H1 (cell line): ENCODE results near the gene THBS4. TPM values are rescaled to one million over a fixed set of nuclear protein-coding genes. Genes with fewer than 3 reads are reported as not detected.

Experiments
- EP300 ChIP-seq, 2 experiments: IDR thresholded peaks; 1 replicate in 1 of 2; 2 replicates in 1 of 2; pipeline ENCODE4 v1.6.1; 2011 to 2012; ENCODE audit warnings: low read depth in 2 of 2, low read length in 2 of 2, mild to moderate bottlenecking in 2 of 2, borderline replicate concordance in 1 of 2, inconsistent platforms in 1 of 2, moderate library complexity in 1 of 2
- KDM5A ChIP-seq: fragments of 200-600 bp; IDR thresholded peaks from 2 replicates; pipeline ENCODE4 v1.7.1; 2012; ENCODE audit warnings: mild to moderate bottlenecking, low read length, inconsistent platforms, mixed read lengths
- NANOG ChIP-seq: IDR thresholded peaks from 2 replicates; pipeline ENCODE4 v1.6.1; 2011; ENCODE audit warnings: low read length, low read depth, mild to moderate bottlenecking, inconsistent platforms; ENCODE audit not compliant: insufficient read depth, poor library complexity, severe bottlenecking
- POLR2A ChIP-seq, 2 experiments: IDR thresholded peaks; 1 replicate in 1 of 2; 2 replicates in 1 of 2; pipeline ENCODE4 v1.6.1; 2011; ENCODE audit warnings: low read depth in 2 of 2, low read length in 2 of 2, mild to moderate bottlenecking in 2 of 2; ENCODE audit errors: control extremely low read depth in 1 of 2
- polyA plus RNA-seq, 7 experiments: library from polyadenylated mRNA; depleted of rRNA in 3 of 7; stranded (reverse) in 5 of 7; unstranded in 2 of 7; fragments of >200 nt in 5 of 7; fragments of 200-250 nt in 2 of 7; gene quantifications; 1 replicate in 5 of 7; 2 replicates in 1 of 7; 4 replicates in 1 of 7; pipeline versions ENCODE4 v1.2.1 to v1.2.3, GENCODE V29; 2011 to 2013; ENCODE audit warnings: missing spikeins in 2 of 7, mixed read lengths in 2 of 7
- total RNA-seq: library from RNA; stranded (reverse); fragmentation: NEBNext Ultra II Directional; extraction: Animal tissue kit (Norgen Biotek cat#: 25700); gene quantifications from 2 replicates; pipeline ENCODE4 v1.2.1, GENCODE V29; 2021
- TF ChIP-seq, protein P1 (sequence below): fragments of 300-600 bp; sonication (generic); IDR thresholded peaks from 2 replicates; pipeline ENCODE4 v1.7.1; 2012; ENCODE audit warnings: low read length, moderate library complexity, mild to moderate bottlenecking, inconsistent platforms; ENCODE audit not compliant: insufficient replicate concordance

THBS4 gene
- total and polyA plus RNA-seq, 2 of the 8 experiments (the other 6 are each of a cell fraction or from before 2014, with no cell fraction given), result 12.8 to 25.4 TPM

DNA sequence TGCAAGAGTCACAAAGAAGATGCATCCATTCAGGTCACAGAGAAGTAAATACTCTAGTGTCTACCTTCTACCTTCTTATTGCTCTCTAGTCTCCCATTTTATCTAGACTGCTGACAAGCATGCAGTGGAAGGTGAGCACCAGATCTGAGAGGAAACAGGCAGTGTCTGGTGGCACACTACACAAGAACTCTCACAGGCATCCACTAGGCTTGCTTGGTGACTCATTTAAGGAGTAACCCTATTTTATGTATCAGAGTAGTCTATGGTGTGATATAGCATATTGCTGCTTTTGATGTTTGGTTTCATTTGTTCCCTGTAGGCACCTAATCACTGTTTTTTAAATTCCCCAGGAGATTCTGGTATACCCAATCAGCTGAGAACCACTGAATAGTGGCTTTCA lies 1.6 kb upstream of the THBS4 start (continued):
- TF ChIP-seq, protein P1, sequence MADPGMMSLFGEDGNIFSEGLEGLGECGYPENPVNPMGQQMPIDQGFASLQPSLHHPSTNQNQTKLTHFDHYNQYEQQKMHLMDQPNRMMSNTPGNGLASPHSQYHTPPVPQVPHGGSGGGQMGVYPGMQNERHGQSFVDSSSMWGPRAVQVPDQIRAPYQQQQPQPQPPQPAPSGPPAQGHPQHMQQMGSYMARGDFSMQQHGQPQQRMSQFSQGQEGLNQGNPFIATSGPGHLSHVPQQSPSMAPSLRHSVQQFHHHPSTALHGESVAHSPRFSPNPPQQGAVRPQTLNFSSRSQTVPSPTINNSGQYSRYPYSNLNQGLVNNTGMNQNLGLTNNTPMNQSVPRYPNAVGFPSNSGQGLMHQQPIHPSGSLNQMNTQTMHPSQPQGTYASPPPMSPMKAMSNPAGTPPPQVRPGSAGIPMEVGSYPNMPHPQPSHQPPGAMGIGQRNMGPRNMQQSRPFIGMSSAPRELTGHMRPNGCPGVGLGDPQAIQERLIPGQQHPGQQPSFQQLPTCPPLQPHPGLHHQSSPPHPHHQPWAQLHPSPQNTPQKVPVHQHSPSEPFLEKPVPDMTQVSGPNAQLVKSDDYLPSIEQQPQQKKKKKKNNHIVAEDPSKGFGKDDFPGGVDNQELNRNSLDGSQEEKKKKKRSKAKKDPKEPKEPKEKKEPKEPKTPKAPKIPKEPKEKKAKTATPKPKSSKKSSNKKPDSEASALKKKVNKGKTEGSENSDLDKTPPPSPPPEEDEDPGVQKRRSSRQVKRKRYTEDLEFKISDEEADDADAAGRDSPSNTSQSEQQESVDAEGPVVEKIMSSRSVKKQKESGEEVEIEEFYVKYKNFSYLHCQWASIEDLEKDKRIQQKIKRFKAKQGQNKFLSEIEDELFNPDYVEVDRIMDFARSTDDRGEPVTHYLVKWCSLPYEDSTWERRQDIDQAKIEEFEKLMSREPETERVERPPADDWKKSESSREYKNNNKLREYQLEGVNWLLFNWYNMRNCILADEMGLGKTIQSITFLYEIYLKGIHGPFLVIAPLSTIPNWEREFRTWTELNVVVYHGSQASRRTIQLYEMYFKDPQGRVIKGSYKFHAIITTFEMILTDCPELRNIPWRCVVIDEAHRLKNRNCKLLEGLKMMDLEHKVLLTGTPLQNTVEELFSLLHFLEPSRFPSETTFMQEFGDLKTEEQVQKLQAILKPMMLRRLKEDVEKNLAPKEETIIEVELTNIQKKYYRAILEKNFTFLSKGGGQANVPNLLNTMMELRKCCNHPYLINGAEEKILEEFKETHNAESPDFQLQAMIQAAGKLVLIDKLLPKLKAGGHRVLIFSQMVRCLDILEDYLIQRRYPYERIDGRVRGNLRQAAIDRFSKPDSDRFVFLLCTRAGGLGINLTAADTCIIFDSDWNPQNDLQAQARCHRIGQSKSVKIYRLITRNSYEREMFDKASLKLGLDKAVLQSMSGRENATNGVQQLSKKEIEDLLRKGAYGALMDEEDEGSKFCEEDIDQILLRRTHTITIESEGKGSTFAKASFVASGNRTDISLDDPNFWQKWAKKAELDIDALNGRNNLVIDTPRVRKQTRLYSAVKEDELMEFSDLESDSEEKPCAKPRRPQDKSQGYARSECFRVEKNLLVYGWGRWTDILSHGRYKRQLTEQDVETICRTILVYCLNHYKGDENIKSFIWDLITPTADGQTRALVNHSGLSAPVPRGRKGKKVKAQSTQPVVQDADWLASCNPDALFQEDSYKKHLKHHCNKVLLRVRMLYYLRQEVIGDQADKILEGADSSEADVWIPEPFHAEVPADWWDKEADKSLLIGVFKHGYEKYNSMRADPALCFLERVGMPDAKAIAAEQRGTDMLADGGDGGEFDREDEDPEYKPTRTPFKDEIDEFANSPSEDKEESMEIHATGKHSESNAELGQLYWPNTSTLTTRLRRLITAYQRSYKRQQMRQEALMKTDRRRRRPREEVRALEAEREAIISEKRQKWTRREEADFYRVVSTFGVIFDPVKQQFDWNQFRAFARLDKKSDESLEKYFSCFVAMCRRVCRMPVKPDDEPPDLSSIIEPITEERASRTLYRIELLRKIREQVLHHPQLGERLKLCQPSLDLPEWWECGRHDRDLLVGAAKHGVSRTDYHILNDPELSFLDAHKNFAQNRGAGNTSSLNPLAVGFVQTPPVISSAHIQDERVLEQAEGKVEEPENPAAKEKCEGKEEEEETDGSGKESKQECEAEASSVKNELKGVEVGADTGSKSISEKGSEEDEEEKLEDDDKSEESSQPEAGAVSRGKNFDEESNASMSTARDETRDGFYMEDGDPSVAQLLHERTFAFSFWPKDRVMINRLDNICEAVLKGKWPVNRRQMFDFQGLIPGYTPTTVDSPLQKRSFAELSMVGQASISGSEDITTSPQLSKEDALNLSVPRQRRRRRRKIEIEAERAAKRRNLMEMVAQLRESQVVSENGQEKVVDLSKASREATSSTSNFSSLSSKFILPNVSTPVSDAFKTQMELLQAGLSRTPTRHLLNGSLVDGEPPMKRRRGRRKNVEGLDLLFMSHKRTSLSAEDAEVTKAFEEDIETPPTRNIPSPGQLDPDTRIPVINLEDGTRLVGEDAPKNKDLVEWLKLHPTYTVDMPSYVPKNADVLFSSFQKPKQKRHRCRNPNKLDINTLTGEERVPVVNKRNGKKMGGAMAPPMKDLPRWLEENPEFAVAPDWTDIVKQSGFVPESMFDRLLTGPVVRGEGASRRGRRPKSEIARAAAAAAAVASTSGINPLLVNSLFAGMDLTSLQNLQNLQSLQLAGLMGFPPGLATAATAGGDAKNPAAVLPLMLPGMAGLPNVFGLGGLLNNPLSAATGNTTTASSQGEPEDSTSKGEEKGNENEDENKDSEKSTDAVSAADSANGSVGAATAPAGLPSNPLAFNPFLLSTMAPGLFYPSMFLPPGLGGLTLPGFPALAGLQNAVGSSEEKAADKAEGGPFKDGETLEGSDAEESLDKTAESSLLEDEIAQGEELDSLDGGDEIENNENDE, result no peak
- TF ChIP-seq POLR2A (IDR thresholded peaks at IDR 0.05; ENCODE audit: control extremely low read depth in 1 of 2, low read depth in 2 of 2, low read length in 2 of 2) (no peak), NANOG (no peak), EP300 (IDR thresholded peaks at IDR 0.05; ENCODE audit: borderline replicate concordance in 1 of 2, low read depth in 2 of 2, low read length in 2 of 2) (no peak), KDM5A (no peak)
- TF ChIP-seq, all 59 proteins: peak for 0
